Stimulated activated CD8-positive, alpha-beta memory T cell treated with anti-CD3 and anti-CD28 coated beads, Interleukin-15, amount 100 ng/mL, for 4 hours (primary cell): ENCODE measurements around the gene KCNMA1.

Source experiments
- DNase-seq, 2 donors: peaks; one replicate each; pipeline ENCODE4 v3.0.0-alpha.2; 2020; ENCODE audit warnings: low read depth in 2 of 2

KCNMA1 gene

DNA sequence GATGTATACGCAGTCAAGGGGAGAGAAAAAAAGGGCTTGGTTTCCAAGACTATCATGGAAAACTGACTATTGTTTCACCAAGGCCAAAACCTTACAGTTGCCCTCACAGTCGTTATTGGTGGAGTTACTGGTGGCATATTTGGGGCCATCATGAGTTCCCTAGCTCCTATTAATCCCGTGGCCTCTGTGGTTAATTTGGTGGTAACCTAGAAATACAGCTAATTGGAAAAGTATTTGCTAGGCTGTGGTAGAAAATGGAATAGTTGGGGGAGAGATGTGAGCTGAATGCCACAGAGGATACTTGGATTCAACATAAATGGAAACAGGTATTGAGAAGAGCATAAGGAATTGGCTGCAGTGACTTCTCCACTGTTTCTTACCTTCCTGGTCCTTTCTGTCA is 450.7 kb downstream of the KCNMA1 start:
- DNase-seq: no peak

GRCh38 chr10:77185696-77186095 is 451.9 kb downstream of the KCNMA1 start:
- no peak for DNase-seq

DNA sequence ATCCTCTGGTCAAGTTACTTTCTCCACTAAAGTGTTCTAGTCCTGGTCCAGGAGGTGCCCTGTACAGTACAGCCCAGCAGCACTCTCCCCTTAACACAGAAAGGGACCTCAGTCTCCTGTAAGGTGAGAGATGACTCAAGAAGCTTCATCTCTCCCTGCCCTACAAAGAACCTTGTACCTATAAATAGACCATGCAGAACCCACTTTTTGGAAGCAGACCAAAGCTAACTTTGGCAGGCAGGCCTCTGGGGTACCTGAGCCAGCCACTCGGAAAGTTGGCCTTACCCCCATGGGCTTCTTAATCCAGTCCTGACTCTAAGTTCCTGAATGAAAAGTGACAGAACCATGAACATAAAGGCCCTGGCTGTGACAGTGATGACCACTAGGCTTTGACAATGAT is 454.8 kb downstream of the KCNMA1 start:
- no peak for DNase-seq

GRCh38 chr10:77180794-77181193 is 456.8 kb downstream of the KCNMA1 start:
- no peak for DNase-seq

GRCh38 chr10:77180104-77180503 is 457.5 kb downstream of the KCNMA1 start:
- DNase-seq: no peak

DNA sequence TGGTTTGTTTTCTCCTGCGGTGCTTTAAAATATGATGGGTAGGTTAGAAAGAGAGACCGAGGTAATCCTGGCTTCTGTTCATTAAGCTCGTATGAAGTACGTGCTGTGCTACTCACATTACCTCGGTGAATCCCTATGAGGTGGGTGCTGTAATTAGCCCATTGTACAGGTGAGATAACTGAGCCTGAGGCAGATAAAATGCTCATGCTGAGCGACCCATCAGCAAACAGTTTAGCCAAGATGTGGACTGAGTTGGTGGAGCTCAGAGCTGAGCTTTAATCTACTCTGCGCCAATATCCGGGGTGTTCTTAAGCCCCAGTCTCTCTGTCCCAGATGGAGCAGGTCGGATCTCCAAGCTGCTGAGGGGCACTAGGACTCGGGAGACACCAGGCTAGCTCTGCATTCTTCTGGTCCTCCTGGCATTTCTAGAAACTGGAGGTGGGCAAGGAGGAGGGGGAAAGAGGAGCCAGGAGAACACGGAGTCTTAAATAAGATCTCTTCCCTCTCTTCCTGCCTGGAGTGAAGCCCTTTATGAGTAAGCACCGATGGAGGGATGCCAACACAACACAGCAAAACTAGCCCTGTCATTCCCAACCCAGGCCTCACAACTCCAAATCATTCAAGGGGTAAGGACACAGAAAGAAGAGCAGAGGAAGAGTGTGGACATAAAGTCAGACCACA is 458.5 kb downstream of the KCNMA1 start:
- no peak for DNase-seq

GRCh38 chr10:77177589-77177988 is 460.0 kb downstream of the KCNMA1 start:
- no peak for DNase-seq

DNA sequence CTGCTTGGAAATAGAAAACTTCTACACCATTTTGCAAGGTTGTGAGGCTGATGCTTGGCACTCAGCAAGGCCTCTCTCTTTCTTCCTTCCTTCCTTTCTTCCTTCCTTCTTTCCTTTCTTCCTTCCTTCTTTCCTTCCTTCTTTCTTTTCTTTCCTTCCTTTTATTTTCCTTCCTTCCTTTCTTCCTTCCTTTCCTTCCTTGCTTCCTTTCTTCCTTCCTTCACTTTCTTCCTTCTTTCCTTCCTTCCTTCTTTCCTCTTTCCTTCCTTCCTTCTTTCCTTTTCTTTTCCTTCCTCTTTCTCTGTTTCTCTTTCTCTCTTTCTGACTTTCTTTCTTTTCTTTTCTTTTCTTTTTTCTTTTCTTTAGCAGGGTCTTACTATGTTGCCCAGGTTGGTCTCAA is 460.4 kb downstream of the KCNMA1 start:
- DNase-seq: no peak

DNA sequence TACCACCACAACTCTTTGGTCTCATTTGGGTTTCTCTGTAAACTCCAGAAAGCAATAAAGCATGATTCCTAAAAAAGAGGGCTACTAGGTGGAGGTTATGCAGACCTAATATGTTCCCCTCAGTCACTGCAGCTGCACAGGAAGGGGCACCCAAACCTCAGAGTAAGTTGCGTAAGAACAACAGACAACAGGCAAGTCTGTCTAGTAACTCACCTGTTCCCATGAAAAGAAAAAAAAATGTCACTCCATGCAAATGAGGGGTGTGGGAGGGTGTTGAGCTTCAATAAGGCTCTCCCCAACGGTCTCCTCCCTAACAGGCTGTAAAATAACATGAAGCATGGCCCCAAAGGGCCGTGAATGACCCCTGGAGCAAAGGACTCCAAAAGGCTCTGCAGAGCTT is 461.4 kb downstream of the KCNMA1 start:
- no peak for DNase-seq

DNA sequence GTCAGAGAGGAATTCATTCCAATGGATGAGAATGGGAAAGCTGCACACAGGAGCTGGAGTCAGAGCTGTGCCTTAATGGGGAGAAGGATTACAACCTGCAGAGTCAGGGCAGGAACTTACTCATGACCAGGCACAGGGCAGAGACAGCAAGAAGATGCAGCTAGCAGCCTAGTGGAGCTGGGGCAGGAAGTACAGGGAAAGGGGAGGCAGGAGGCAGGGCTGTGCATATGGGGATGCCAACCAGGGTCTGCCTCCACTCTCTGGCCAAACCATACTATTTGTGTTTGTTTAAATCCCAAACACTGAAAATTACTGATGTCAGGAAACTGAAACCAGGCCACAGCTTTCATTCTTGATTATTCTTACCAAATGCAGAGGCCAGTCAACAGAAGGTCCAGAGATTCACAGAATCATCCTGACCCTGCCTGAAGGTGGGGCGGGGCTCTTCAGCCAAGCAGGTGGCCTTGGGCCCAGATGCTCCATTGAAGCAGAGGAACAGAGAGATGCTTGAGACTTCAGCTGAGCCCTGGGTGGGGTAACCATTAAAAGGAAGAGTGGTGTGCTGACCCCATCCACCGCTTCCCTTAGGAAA is 461.9 kb downstream of the KCNMA1 start:
- no peak for DNase-seq

DNA sequence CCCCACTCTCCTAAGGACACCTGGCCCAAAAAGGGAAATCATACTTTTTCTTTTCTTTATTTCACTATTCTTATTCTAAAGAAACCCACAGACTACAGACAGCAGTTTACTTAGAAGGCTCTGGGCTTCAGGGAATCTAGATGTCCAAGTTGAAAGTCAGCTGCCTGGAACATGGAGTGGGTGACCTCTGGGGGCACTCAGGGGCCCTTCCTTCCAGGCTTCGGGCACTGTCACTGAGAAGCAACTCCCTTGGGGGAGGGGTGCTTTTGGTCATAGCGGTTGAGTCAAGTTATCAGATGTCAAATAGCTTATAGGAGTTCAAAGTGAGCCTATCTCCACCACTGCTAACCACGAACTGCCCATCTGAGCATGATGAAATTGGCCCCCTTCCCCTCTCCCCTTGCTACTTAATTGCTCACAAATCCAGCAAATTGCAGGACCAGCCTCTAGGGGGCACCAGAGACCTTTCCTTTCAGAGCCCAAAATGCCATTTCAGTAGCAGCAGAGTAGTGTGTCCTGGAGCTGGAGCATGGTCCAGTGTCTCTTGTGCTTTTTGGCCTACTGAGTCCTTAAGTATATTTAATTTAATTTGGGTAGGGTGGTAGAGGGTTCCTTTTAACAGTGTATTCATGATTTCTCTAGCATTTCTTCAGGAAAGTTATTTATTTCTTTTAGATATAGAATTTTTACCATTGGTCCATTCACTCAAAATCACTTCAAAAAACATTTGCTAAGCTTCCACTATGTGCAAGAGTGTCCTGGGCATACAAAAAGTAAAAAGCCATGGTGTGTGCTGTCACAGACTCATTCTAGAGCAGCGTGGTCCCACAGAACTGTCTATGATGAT is 463.8 kb downstream of the KCNMA1 start:
- DNase-seq: peak; percentile 27 to 37

DNA sequence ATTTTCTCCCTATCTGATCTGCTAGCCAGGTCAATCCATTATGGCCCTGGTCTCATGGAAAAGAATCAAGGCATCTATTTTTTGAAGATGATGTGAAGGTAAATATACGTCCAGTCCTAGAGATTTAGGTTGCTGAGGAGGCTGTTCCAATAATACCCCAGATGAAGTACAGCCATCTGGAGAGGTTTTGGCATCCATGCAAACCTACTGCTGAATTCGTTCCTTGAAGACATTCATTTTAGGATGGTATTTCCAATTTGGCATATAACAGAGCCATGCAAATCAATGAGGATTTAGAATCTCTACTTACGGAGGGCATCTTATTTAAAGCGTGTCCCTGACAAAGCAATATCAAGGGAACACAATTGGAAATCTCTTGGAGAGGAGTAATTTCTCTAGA is 465.5 kb downstream of the KCNMA1 start:
- no peak for DNase-seq

GRCh38 chr10:77168861-77169260 is 468.7 kb downstream of the KCNMA1 start:
- no peak for DNase-seq

DNA sequence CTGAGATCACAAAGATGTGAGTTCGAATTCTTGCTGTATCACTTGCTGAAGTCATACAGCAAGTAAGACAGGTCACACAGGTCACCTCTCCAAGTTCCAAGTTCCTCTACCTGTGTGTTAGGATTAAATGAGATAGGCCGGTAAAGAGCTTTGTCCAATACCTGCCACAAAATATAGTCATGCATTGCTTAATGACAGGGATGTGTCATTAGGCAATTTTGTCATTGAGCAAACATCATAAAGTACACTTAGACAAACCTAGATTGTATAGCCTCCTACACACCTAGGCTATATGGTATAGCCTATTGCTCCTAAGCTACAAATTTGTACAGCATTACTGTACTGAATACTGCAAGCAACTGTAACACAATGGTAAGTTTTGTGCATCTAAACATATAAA is 469.4 kb downstream of the KCNMA1 start:
- no peak for DNase-seq

- DNase-seq: peak in 1 of 2 donors; percentile 5
Observed at GRCh38 chr10:77165445-77166208, 472.0 kb downstream of the KCNMA1 start.

DNA sequence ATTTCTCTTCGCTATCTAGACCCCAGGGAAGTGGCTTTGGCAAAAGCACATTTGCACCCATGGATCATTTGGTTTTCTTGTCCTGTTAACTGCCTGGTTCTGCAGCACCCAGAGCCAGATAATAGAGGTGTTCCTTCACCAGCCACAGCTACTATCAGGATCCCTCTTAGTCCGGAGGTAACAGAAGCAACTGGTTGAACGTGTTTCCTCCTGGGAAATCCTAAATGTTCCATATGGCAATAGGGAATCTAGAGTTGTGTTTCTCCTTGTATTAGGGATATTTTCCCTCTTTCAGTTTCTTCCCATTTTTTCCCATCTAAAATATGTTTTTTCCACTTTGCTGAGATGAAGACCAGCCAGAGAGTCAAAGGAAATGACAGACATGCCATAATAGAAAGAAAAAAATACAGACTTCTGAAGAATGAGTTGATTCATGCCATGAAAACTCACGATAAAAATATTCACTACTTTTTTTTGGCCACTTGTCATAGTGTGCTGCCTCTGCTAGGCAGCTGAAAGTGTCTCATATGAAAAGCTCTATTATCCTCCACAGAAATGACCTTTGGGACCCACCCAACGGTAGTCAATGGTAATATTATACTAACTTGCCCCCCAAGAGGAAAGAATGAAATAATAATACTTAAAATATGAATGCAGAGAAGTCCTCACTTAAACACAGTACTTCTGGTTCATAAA is 472.8 kb downstream of the KCNMA1 start:
- no peak for DNase-seq

- no peak for DNase-seq
Observed at GRCh38 chr10:77163670-77164348, 473.8 kb downstream of the KCNMA1 start.

GRCh38 chr10:77162697-77163096 is 474.9 kb downstream of the KCNMA1 start:
- no peak for DNase-seq

- DNase-seq: no peak
Observed at GRCh38 chr10:77160679-77161078, 476.9 kb downstream of the KCNMA1 start.

DNA sequence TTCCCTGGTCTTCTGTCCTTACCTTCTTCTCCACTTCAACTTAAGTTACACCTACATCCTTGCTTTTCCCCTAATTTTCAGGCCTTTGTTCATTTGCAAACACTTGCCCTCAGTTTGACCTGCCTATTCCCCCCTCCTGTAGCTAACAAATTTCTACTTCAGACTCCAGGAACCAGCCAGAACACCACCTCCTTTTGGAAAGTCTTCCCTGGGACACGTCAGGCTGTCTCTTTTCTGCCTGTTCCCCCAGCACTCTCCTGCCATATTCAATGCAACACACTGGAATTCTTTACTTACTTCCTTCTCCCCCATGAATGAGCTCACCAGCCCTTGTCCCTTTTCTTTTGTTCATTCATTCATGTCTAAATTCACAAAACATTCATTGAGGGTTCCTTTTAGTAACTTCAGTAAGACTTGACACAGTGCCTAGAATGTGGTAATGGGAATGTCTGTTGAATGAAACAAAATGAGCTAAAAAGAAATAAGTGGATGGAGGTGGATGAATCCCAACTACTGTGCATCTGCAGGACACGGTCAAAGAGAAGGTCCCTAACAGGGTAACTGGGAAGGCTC is 478.0 kb downstream of the KCNMA1 start:
- no peak for DNase-seq

- no peak for DNase-seq
Observed at GRCh38 chr10:77158666-77159065, 478.9 kb downstream of the KCNMA1 start.
